K562 (cell line): ENCODE data around the gene RTP3. TPM values are rescaled to one million over a fixed set of nuclear protein-coding genes. Genes with fewer than 3 reads are reported as not detected.

Experiments
- CEBPG ChIP-seq, 3 experiments: fragments of 200-800 bp in 1 of 3; sonication (Bioruptor generic) in 1 of 3; sonication (generic) in 1 of 3; formaldehyde crosslinking in 1 of 3; IDR thresholded peaks in 2 of 3; conservative IDR thresholded peaks in 1 of 3; 2 replicates each; pipeline versions ENCODE4 v1.6.1 to v1.8.0; 2016 to 2022; ENCODE audit warnings: missing compliant biosample characterization in 2 of 3, missing genetic modification characterization in 2 of 3, mild to moderate bottlenecking in 1 of 3, missing genetic modification reagents in 1 of 3
- CXXC5 ChIP-seq: fragments of 250-450 bp; sonication (Bioruptor Pico); IDR thresholded peaks from 2 replicates; pipeline ENCODE4 v1.8.0; 2022; ENCODE audit warnings: inconsistent platforms, mild to moderate bottlenecking, moderate library complexity
- DACH1 ChIP-seq: fragments of 450-650 bp; IDR thresholded peaks from 2 replicates; pipeline ENCODE4 v1.6.1; 2018; ENCODE audit not compliant: partially characterized antibody
- HCFC1 ChIP-seq: IDR thresholded peaks from 2 replicates; pipeline ENCODE4 v1.6.1; 2012; ENCODE audit warnings: low read depth, low read length, improper control_type of control experiment
- JUND ChIP-seq, 2 experiments: IDR thresholded peaks; 2 replicates in 1 of 2; 3 replicates in 1 of 2; pipeline ENCODE4 v1.6.1; 2011; ENCODE audit warnings: borderline replicate concordance in 2 of 2, low read depth in 2 of 2, low read length in 2 of 2, improper control_type of control experiment in 1 of 2, missing biosample characterization in 1 of 2, missing genetic modification characterization in 1 of 2, missing genetic modification reagents in 1 of 2
- KDM1A ChIP-seq, 2 experiments: fragments of 450-650 bp; IDR thresholded peaks; 2 replicates each; pipeline ENCODE4 v1.6.1; 2016; ENCODE audit warnings: mild to moderate bottlenecking in 2 of 2
- KLF6 ChIP-seq: fragments of 250-450 bp; sonication (Bioruptor Pico); IDR thresholded peaks from 2 replicates; pipeline ENCODE4 v1.4.0; 2020; ENCODE audit warnings: mild to moderate bottlenecking, moderate library complexity, borderline replicate concordance
- MCM7 ChIP-seq, 2 experiments: fragments of 450-650 bp; IDR thresholded peaks; 2 replicates each; pipeline ENCODE4 v1.6.1; 2016 to 2018
- MEF2A ChIP-seq: IDR thresholded peaks from 2 replicates; pipeline ENCODE4 v1.6.1; 2011; ENCODE audit warnings: low read depth, mild to moderate bottlenecking, low read length, moderate library complexity; ENCODE audit not compliant: control insufficient read depth
- NCOA6 ChIP-seq: fragments of 450-650 bp; IDR thresholded peaks from 2 replicates; pipeline ENCODE4 v1.6.1; 2017; ENCODE audit warnings: mild to moderate bottlenecking
- NEUROD1 ChIP-seq: fragments of 150-350 bp; IDR thresholded peaks from 2 replicates; pipeline ENCODE4 v1.6.1; 2014; ENCODE audit warnings: borderline replicate concordance, low read length, low read depth; ENCODE audit not compliant: partially characterized antibody
- NRF1 ChIP-seq, 2 experiments: fragments of 450-650 bp; IDR thresholded peaks in 1 of 2; conservative IDR thresholded peaks in 1 of 2; 2 replicates each; pipeline ENCODE4 v1.6.1; 2014; ENCODE audit warnings: mild to moderate bottlenecking in 2 of 2
- ZNF12 ChIP-seq: sonication (generic); formaldehyde crosslinking; IDR thresholded peaks from 2 replicates; pipeline ENCODE4 v1.4.0; 2020; ENCODE audit warnings: mild to moderate bottlenecking, missing genetic modification reagents
- ZNF143 ChIP-seq: sonication (generic); formaldehyde crosslinking; IDR thresholded peaks from 2 replicates; pipeline ENCODE4 v1.9.0; 2022; ENCODE audit warnings: mild to moderate bottlenecking, missing genetic modification reagents
- ZNF217 ChIP-seq: sonication (generic); formaldehyde crosslinking; IDR thresholded peaks from 2 replicates; pipeline ENCODE4 v1.8.0; 2022; ENCODE audit warnings: mild to moderate bottlenecking, missing genetic modification reagents
- ZNF239 ChIP-seq: fragments of 250-450 bp; sonication (Bioruptor Pico); IDR thresholded peaks from 2 replicates; pipeline ENCODE4 v1.4.0; 2020; ENCODE audit warnings: mild to moderate bottlenecking
- ZNF354B ChIP-seq: fragments of 250-450 bp; sonication (Bioruptor Pico); IDR thresholded peaks from 2 replicates; pipeline ENCODE4 v1.4.0; 2020
- polyA plus RNA-seq, 8 experiments: library from polyadenylated mRNA; depleted of rRNA in 4 of 8; stranded (reverse) in 5 of 8; unstranded in 3 of 8; fragments of >200 nt; fragmentation: Nextera tagmentation in 2 of 8; fragmentation: Illumina TruSeq in 1 of 8; extraction: Ambion mirVana in 2 of 8; extraction: Trizol in 1 of 8; gene quantifications; 2 replicates each; pipeline versions ENCODE4 v1.2.1 to v1.2.3, GENCODE V29; 2011 to 2014; ENCODE audit warnings: inconsistent platforms in 1 of 8, missing spikeins in 1 of 8
- total RNA-seq, 7 experiments: library from RNA; depleted of rRNA in 6 of 7; stranded (reverse); fragments of >200 nt in 6 of 7; fragmentation: Illumina TruSeq in 2 of 7; extraction: Trizol in 2 of 7; gene quantifications; 2 replicates each; pipeline versions ENCODE4 v1.2.1 to v1.2.3, GENCODE V29; 2011 to 2021; ENCODE audit warnings: low replicate concordance in 1 of 7
- TF ChIP-seq, protein P1 (sequence below), 3 experiments: IDR thresholded peaks in 2 of 3; conservative IDR thresholded peaks in 1 of 3; 2 replicates each; pipeline ENCODE4 v1.5.1; 2011 to 2012; ENCODE audit warnings: low read length in 3 of 3, mild to moderate bottlenecking in 3 of 3, control low read depth in 2 of 3, improper control_type of control experiment in 1 of 3, inconsistent platforms in 1 of 3, low read depth in 1 of 3, mixed read lengths in 1 of 3, moderate library complexity in 1 of 3; ENCODE audit not compliant: insufficient read depth in 2 of 3
- TF ChIP-seq, protein P2 (sequence below): fragments of 250-450 bp; sonication (Bioruptor Pico); IDR thresholded peaks from 2 replicates; pipeline ENCODE4 v1.4.0; 2020; ENCODE audit warnings: borderline replicate concordance
- TF ChIP-seq, protein P3 (sequence below), 2 experiments: fragments of 250-450 bp in 1 of 2; fragments of 450-650 bp in 1 of 2; sonication (Bioruptor Pico) in 1 of 2; IDR thresholded peaks; 2 replicates each; pipeline versions ENCODE4 v1.6.1 to v1.8.0; 2016 to 2021; ENCODE audit warnings: mild to moderate bottlenecking in 2 of 2, moderate library complexity in 2 of 2, missing compliant biosample characterization in 1 of 2, missing genetic modification characterization in 1 of 2
- TF ChIP-seq, protein P4 (sequence below): fragments of 450-650 bp; formaldehyde crosslinking; IDR thresholded peaks from 2 replicates; pipeline ENCODE4 v1.4.0; 2020; ENCODE audit warnings: mild to moderate bottlenecking, mixed read lengths

The RTP3 gene
- total and polyA plus RNA-seq, 9 of the 15 experiments (the other 6 are each of a cell fraction or from before 2014, with no cell fraction given), result not detected

DNA sequence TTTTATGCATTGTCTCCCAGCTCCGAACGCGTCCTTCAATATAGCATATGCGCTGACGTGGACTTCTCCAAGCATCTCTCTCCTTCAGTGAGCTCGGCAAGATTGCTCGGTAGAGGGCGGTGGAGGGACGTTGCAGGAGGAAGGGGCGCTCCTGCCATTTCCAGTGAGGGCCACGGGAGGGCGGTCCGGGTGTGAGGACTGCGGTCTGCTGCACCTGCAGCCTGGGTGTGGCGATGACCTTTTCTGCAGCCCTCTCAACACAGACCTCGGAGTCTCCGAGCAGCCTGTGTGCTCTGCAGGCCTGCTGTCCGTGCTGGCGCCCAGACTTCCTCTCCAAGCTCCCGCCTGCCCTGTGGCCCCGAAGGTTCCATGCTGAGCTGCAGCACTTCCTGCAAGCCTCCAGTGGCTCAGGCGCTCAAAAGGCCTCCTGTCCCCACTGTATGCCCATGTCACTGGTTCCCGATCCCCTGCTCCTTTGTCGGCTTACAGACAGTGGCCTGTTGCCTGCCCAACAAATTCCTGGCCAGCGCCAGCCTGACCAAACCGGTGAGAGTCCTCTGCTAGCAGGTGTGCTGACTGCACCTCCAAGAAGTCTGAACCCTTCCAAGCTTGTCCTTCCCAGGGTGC is 8.9 kb upstream of the RTP3 start (continued):
- TF ChIP-seq ZNF12 (CRISPR knock-in tag) (peak; percentile 64; the same call in 1 of the 2 replicates), CEBPG (CRISPR knock-in tag; IDR thresholded peaks at IDR 0.05) (peak; percentile 39; the same call in 1 of the 2 replicates), CEBPG (tag; conservative IDR thresholded peaks at IDR 0.05 in 1 of 2, IDR thresholded peaks at IDR 0.05 in 1 of 2) (no peak), NEUROD1 (peak; percentile 66), ZNF217 (CRISPR knock-in tag) (no peak), ZNF239 (CRISPR knock-in tag) (peak; percentile 7; the same call in 1 of the 2 replicates), ZNF143 (CRISPR knock-in tag) (peak; percentile 52; the same call in 1 of the 2 replicates), MEF2A (no peak), JUND (IDR thresholded peaks at IDR 0.05; ENCODE audit: borderline replicate concordance, low read depth, low read length) (peak; percentile 85; the same call in 1 of the 2 replicates), JUND (tag; IDR thresholded peaks at IDR 0.05; ENCODE audit: borderline replicate concordance, low read depth, low read length) (peak; percentile 77; the same call in 1 of the 3 replicates), NRF1 (conservative IDR thresholded peaks at IDR 0.05 in 1 of 2, IDR thresholded peaks at IDR 0.05 in 1 of 2) (peak in 1 of 2 experiments; percentile 66; a peak in 3 of 4 replicates), HCFC1 (peak; percentile 60), KDM1A (IDR thresholded peaks at IDR 0.05) (peak; percentile 12 to 70; a peak in 1 of 4 replicates), CXXC5 (peak; percentile 66), KLF6 (CRISPR knock-in tag) (peak; percentile 73; the same call in 1 of the 2 replicates), NCOA6 (no peak), ZNF354B (no peak), MCM7 (IDR thresholded peaks at IDR 0.05) (no peak), DACH1 (no peak)
- TF ChIP-seq, protein P1, sequence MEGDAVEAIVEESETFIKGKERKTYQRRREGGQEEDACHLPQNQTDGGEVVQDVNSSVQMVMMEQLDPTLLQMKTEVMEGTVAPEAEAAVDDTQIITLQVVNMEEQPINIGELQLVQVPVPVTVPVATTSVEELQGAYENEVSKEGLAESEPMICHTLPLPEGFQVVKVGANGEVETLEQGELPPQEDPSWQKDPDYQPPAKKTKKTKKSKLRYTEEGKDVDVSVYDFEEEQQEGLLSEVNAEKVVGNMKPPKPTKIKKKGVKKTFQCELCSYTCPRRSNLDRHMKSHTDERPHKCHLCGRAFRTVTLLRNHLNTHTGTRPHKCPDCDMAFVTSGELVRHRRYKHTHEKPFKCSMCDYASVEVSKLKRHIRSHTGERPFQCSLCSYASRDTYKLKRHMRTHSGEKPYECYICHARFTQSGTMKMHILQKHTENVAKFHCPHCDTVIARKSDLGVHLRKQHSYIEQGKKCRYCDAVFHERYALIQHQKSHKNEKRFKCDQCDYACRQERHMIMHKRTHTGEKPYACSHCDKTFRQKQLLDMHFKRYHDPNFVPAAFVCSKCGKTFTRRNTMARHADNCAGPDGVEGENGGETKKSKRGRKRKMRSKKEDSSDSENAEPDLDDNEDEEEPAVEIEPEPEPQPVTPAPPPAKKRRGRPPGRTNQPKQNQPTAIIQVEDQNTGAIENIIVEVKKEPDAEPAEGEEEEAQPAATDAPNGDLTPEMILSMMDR (IDR thresholded peaks at IDR 0.05 in 2 of 3, conservative IDR thresholded peaks at IDR 0.05 in 1 of 3; ENCODE audit: insufficient read depth in 2 of 3, low read depth in 1 of 3, low read length in 3 of 3), result peak; percentile 100
- TF ChIP-seq, protein P2, sequence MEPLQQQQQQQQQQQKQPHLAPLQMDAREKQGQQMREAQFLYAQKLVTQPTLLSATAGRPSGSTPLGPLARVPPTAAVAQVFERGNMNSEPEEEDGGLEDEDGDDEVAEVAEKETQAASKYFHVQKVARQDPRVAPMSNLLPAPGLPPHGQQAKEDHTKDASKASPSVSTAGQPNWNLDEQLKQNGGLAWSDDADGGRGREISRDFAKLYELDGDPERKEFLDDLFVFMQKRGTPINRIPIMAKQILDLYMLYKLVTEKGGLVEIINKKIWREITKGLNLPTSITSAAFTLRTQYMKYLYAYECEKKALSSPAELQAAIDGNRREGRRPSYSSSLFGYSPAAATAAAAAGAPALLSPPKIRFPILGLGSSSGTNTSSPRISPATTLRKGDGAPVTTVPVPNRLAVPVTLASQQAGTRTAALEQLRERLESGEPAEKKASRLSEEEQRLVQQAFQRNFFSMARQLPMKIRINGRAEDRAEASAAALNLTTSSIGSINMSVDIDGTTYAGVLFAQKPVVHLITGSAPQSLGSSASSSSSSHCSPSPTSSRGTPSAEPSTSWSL (CRISPR knock-in tag), result no peak
- TF ChIP-seq, protein P3, sequence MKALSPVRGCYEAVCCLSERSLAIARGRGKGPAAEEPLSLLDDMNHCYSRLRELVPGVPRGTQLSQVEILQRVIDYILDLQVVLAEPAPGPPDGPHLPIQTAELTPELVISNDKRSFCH (CRISPR knock-in tag; IDR thresholded peaks at IDR 0.05), result no peak
- TF ChIP-seq, protein P3 (tag; IDR thresholded peaks at IDR 0.05), result peak; percentile 99
- TF ChIP-seq, protein P4, sequence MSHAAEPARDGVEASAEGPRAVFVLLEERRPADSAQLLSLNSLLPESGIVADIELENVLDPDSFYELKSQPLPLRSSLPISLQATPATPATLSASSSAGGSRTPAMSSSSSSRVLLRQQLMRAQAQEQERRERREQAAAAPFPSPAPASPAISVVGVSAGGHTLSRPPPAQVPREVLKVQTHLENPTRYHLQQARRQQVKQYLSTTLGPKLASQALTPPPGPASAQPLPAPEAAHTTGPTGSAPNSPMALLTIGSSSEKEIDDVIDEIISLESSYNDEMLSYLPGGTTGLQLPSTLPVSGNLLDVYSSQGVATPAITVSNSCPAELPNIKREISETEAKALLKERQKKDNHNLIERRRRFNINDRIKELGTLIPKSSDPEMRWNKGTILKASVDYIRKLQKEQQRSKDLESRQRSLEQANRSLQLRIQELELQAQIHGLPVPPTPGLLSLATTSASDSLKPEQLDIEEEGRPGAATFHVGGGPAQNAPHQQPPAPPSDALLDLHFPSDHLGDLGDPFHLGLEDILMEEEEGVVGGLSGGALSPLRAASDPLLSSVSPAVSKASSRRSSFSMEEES (CRISPR knock-in tag), result no peak
